Activated T-helper 17 cell treated with anti-CD3 and anti-CD28 coated beads, Interleukin-2, amount 50 U/mL, for 72 hours (primary cell): ENCODE measurements around the gene PHC2. TPM values are rescaled to one million over a fixed set of nuclear protein-coding genes. Genes with fewer than 3 reads are reported as not detected.
"Not testable (repeated sequence)": the region's sequence is repeated elsewhere in the genome, so short reads cannot be mapped to it uniquely, and the experiment has no call there.

Experiments
- ATAC-seq: fragments of 150-1000 bp; cut with Tn5 transposase; replicated peaks from 2 replicates; pipeline ENCODE4 v1.10.0; 2021; ENCODE audit warnings: mild to moderate bottlenecking, moderate library complexity
- H3K27ac Mint-ChIP-seq: one replicate; pipeline ENCODE4 v1.8.0; 2022; ENCODE audit warnings: mixed read lengths
- H3K27me3 Mint-ChIP-seq: one replicate; pipeline ENCODE4 v1.8.0; 2022; ENCODE audit warnings: mixed read lengths
- H3K36me3 Mint-ChIP-seq: one replicate; pipeline ENCODE4 v1.8.0; 2022; ENCODE audit warnings: low read depth, mild to moderate bottlenecking, mixed read lengths
- H3K4me1 Mint-ChIP-seq: one replicate; pipeline ENCODE4 v1.8.0; 2022; ENCODE audit warnings: mixed read lengths
- H3K4me3 Mint-ChIP-seq: one replicate; pipeline ENCODE4 v1.8.0; 2022; ENCODE audit warnings: mild to moderate bottlenecking, mixed read lengths
- H3K9me3 Mint-ChIP-seq: one replicate; pipeline ENCODE4 v1.8.0; 2022; ENCODE audit warnings: mixed read lengths
- total RNA-seq, 2 donors: library from RNA; stranded (reverse); gene quantifications; one replicate each; pipeline ENCODE4 v1.2.3, GENCODE V29; 2022

The PHC2 gene
- total RNA-seq, 2 donors from 2014 or later, result 21.4 to 27.3 TPM

- H3K4me3 Mint-ChIP-seq, result no peak overlapping the region
- H3K9me3 Mint-ChIP-seq, result no peaks in the 10 kb centered on the region
- no peaks in the 10 kb centered on the region for H3K4me1 Mint-ChIP-seq
- no peak overlapping the region for H3K27ac Mint-ChIP-seq
- no peak for ATAC-seq
- peaks cover 9% of the 10 kb centered on the region for H3K36me3 Mint-ChIP-seq
- H3K27me3 Mint-ChIP-seq, result no peaks in the 10 kb centered on the region
Observed at GRCh38 chr1:33319186-33319948, 111.5 kb downstream of the PHC2 start.

- H3K36me3 Mint-ChIP-seq, result peaks cover 2% of the 10 kb centered on the region
- H3K4me3 Mint-ChIP-seq, result no peak overlapping the region
- no peaks in the 10 kb centered on the region for H3K9me3 Mint-ChIP-seq
- H3K27me3 Mint-ChIP-seq, result no peaks in the 10 kb centered on the region
- H3K27ac Mint-ChIP-seq, result no peak overlapping the region
- H3K4me1 Mint-ChIP-seq, result no peaks in the 10 kb centered on the region
- no peak for ATAC-seq
Observed at GRCh38 chr1:33317946-33318345, 112.9 kb downstream of the PHC2 start.

- no peaks in the 10 kb centered on the region for H3K36me3 Mint-ChIP-seq
- H3K27me3 Mint-ChIP-seq, result no peaks in the 10 kb centered on the region
- H3K27ac Mint-ChIP-seq, result no peak overlapping the region
- no peaks in the 10 kb centered on the region for H3K9me3 Mint-ChIP-seq
- no peaks in the 10 kb centered on the region for H3K4me1 Mint-ChIP-seq
- ATAC-seq, result no peak
- no peak overlapping the region for H3K4me3 Mint-ChIP-seq
Observed at GRCh38 chr1:33317354-33317753, 113.5 kb downstream of the PHC2 start.

GRCh38 chr1:33316601-33317000 is 114.3 kb downstream of the PHC2 start:
- H3K9me3 Mint-ChIP-seq, result no peaks in the 10 kb centered on the region
- no peak for ATAC-seq
- no peaks in the 10 kb centered on the region for H3K4me1 Mint-ChIP-seq
- no peaks in the 10 kb centered on the region for H3K36me3 Mint-ChIP-seq
- H3K27ac Mint-ChIP-seq, result no peak overlapping the region
- H3K4me3 Mint-ChIP-seq, result no peak overlapping the region
- no peaks in the 10 kb centered on the region for H3K27me3 Mint-ChIP-seq

- H3K9me3 Mint-ChIP-seq, result no peaks in the 10 kb centered on the region
- no peak overlapping the region for H3K4me3 Mint-ChIP-seq
- H3K27me3 Mint-ChIP-seq, result no peaks in the 10 kb centered on the region
- no peaks in the 10 kb centered on the region for H3K36me3 Mint-ChIP-seq
- ATAC-seq, result no peak
- H3K4me1 Mint-ChIP-seq, result no peaks in the 10 kb centered on the region
- H3K27ac Mint-ChIP-seq, result no peak overlapping the region
Observed at GRCh38 chr1:33314416-33314815, 116.5 kb downstream of the PHC2 start.

- Mint-ChIP-seq H3K27me3 (no peaks in the 10 kb centered on the region), H3K4me1 (no peaks in the 10 kb centered on the region), H3K4me3 (no peak overlapping the region), H3K27ac (no peak overlapping the region), H3K36me3 (no peaks in the 10 kb centered on the region), H3K9me3 (no peaks in the 10 kb centered on the region)
- ATAC-seq, result no peak
Observed at GRCh38 chr1:33312413-33312749, 118.5 kb downstream of the PHC2 start.

- no peak overlapping the region for H3K4me3 Mint-ChIP-seq
Observed at GRCh38 chr1:33311706-33312412, 119.0 kb downstream of the PHC2 start.

GRCh38 chr1:33310702-33311101 is 120.2 kb downstream of the PHC2 start:
- H3K27ac Mint-ChIP-seq, result no peak overlapping the region
- no peak overlapping the region for H3K4me3 Mint-ChIP-seq
- no peaks in the 10 kb centered on the region for H3K9me3 Mint-ChIP-seq
- no peak for ATAC-seq
- no peaks in the 10 kb centered on the region for H3K36me3 Mint-ChIP-seq
- no peaks in the 10 kb centered on the region for H3K4me1 Mint-ChIP-seq
- peaks cover 6% of the 10 kb centered on the region for H3K27me3 Mint-ChIP-seq

More at GRCh38 chr1:33311706-33312412, 119.0 kb downstream of the PHC2 start:
- Mint-ChIP-seq H3K27me3 (no peaks in the 10 kb centered on the region), H3K36me3 (no peaks in the 10 kb centered on the region), H3K4me1 (no peaks in the 10 kb centered on the region), H3K27ac (no peak overlapping the region), H3K9me3 (no peaks in the 10 kb centered on the region)
- ATAC-seq, result no peak

GRCh38 chr1:33309351-33309750 is 121.5 kb downstream of the PHC2 start:
- not testable (repeated sequence) for H3K4me3 Mint-ChIP-seq, H3K9me3 Mint-ChIP-seq, H3K27ac Mint-ChIP-seq, H3K27me3 Mint-ChIP-seq, H3K4me1 Mint-ChIP-seq, H3K36me3 Mint-ChIP-seq, ATAC-seq

- Mint-ChIP-seq H3K4me3 (no peak overlapping the region), H3K27ac (no peak overlapping the region), H3K9me3 (no peaks in the 10 kb centered on the region), H3K27me3 (peaks cover 7% of the 10 kb centered on the region), H3K36me3 (no peaks in the 10 kb centered on the region), H3K4me1 (no peaks in the 10 kb centered on the region)
- no peak for ATAC-seq
Observed at GRCh38 chr1:33307494-33307864, 123.4 kb downstream of the PHC2 start.

GRCh38 chr1:33306653-33307493 is 124.0 kb downstream of the PHC2 start:
- no peak for ATAC-seq
- H3K9me3 Mint-ChIP-seq, result no peaks in the 10 kb centered on the region
- H3K36me3 Mint-ChIP-seq, result no peaks in the 10 kb centered on the region
- no peak overlapping the region for H3K27ac Mint-ChIP-seq
- H3K4me1 Mint-ChIP-seq, result no peaks in the 10 kb centered on the region
- H3K4me3 Mint-ChIP-seq, result no peak overlapping the region
- H3K27me3 Mint-ChIP-seq, result peaks cover 7% of the 10 kb centered on the region

- no peaks in the 10 kb centered on the region for H3K9me3 Mint-ChIP-seq
- H3K4me1 Mint-ChIP-seq, result no peaks in the 10 kb centered on the region
- H3K4me3 Mint-ChIP-seq, result peak overlapping the region; percentile 21
- H3K36me3 Mint-ChIP-seq, result no peaks in the 10 kb centered on the region
- H3K27ac Mint-ChIP-seq, result no peak overlapping the region
- ATAC-seq, result no peak
- peaks cover 7% of the 10 kb centered on the region for H3K27me3 Mint-ChIP-seq
Observed at GRCh38 chr1:33305816-33306652, 124.9 kb downstream of the PHC2 start.

- H3K36me3 Mint-ChIP-seq, result no peaks in the 10 kb centered on the region
- peaks cover 7% of the 10 kb centered on the region for H3K27me3 Mint-ChIP-seq
Observed at GRCh38 chr1:33305016-33305415, 125.9 kb downstream of the PHC2 start.

GRCh38 chr1:33302325-33302724 is 128.6 kb downstream of the PHC2 start:
- Mint-ChIP-seq H3K36me3 (peaks cover 7% of the 10 kb centered on the region), H3K4me1 (no peaks in the 10 kb centered on the region), H3K27me3 (peaks cover 7% of the 10 kb centered on the region), H3K27ac (peak overlapping the region; percentile 55), H3K9me3 (no peaks in the 10 kb centered on the region), H3K4me3 (no peak overlapping the region)
- ATAC-seq, result peak; percentile 64

More at GRCh38 chr1:33305016-33305415, 125.9 kb downstream of the PHC2 start:
- no peak overlapping the region for H3K27ac Mint-ChIP-seq
- no peaks in the 10 kb centered on the region for H3K9me3 Mint-ChIP-seq
- no peak overlapping the region for H3K4me3 Mint-ChIP-seq
- no peaks in the 10 kb centered on the region for H3K4me1 Mint-ChIP-seq
- ATAC-seq, result no peak
